ENCODE results near the gene C17orf78.
"Not testable (repeated sequence)": the region's sequence is repeated elsewhere in the genome, so short reads cannot be mapped to it uniquely, and the experiment has no call there.

C17orf78 gene

GRCh38 chr17:37438141-37438540 lies 62.4 kb downstream of the C17orf78 start:
- no peak for DNase-seq (ENCODE audit: low read depth in 2 of 2)

GRCh38 chr17:37440424-37440823 lies 64.6 kb downstream of the C17orf78 start:
- DNase-seq (ENCODE audit: low read depth in 2 of 2) = no peak

GRCh38 chr17:37441369-37442014 lies 65.7 kb downstream of the C17orf78 start:
- DNase-seq (ENCODE audit: low read depth in 2 of 2) = not testable (repeated sequence)
